Activated T-helper 17 cell treated with anti-CD3 and anti-CD28 coated beads, Interleukin-2, amount 50 U/mL, for 72 hours (primary cell): ENCODE data around the gene CCDC116. TPM values are rescaled to one million over a fixed set of nuclear protein-coding genes. Genes with fewer than 3 reads are reported as not detected.

Experiments used
- ATAC-seq: fragments of 150-1000 bp; cut with Tn5 transposase; replicated peaks from 2 replicates; pipeline ENCODE4 v1.10.0; 2021; ENCODE audit warnings: mild to moderate bottlenecking, moderate library complexity
- H3K27ac Mint-ChIP-seq: one replicate; pipeline ENCODE4 v1.8.0; 2022; ENCODE audit warnings: mixed read lengths
- H3K27me3 Mint-ChIP-seq: one replicate; pipeline ENCODE4 v1.8.0; 2022; ENCODE audit warnings: mixed read lengths
- H3K36me3 Mint-ChIP-seq: one replicate; pipeline ENCODE4 v1.8.0; 2022; ENCODE audit warnings: low read depth, mild to moderate bottlenecking, mixed read lengths
- H3K4me1 Mint-ChIP-seq: one replicate; pipeline ENCODE4 v1.8.0; 2022; ENCODE audit warnings: mixed read lengths
- H3K4me3 Mint-ChIP-seq: one replicate; pipeline ENCODE4 v1.8.0; 2022; ENCODE audit warnings: mild to moderate bottlenecking, mixed read lengths
- H3K9me3 Mint-ChIP-seq: one replicate; pipeline ENCODE4 v1.8.0; 2022; ENCODE audit warnings: mixed read lengths
- total RNA-seq, 2 donors: library from RNA; stranded (reverse); gene quantifications; one replicate each; pipeline ENCODE4 v1.2.3, GENCODE V29; 2022

The CCDC116 gene
- total RNA-seq, 2 donors from 2014 or later: 0.29 to 0.37 TPM

- Mint-ChIP-seq H3K27me3 (no peaks in the 10 kb centered on the region), H3K4me3 (no peak overlapping the region), H3K27ac (no peak overlapping the region), H3K36me3 (peaks cover 58% of the 10 kb centered on the region), H3K4me1 (peaks cover 19% of the 10 kb centered on the region), H3K9me3 (no peaks in the 10 kb centered on the region)
- ATAC-seq: peak; percentile 11
Measured at GRCh38 chr22:21646608-21647590, 14.3 kb downstream of the CCDC116 start.

DNA sequence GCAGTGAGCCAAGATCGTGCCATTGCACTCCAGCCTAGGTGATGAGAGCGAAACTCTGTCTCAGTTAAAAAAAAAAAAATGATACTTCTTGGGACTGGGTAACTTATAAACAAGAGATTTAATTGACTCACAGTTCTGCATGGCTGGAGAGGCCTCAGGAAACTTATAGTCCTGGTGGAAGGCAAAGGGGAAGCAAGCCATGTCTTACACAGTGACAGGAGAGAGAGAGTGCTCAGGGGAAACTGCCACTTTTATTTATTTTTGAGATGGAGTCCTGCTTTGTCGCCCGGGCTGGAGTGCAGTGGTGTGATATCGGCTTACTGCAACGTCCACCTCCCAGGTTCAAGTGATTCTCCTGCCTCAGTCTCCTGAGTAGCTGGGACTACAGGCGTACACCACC, 17.7 kb downstream of the CCDC116 start:
- Mint-ChIP-seq H3K4me3 (peak overlapping the region; percentile 93), H3K9me3 (no peaks in the 10 kb centered on the region), H3K27ac (no peak overlapping the region), H3K27me3 (no peaks in the 10 kb centered on the region), H3K4me1 (peaks cover 5% of the 10 kb centered on the region), H3K36me3 (peaks cover 35% of the 10 kb centered on the region)
- no peak for ATAC-seq

- H3K36me3 Mint-ChIP-seq: peaks cover 28% of the 10 kb centered on the region
- peak; percentile 23 for ATAC-seq
- no peaks in the 10 kb centered on the region for H3K9me3 Mint-ChIP-seq
- H3K4me1 Mint-ChIP-seq: peaks cover 5% of the 10 kb centered on the region
- no peaks in the 10 kb centered on the region for H3K27me3 Mint-ChIP-seq
- peak overlapping the region; percentile 87 for H3K27ac Mint-ChIP-seq
- peak overlapping the region; percentile 93 for H3K4me3 Mint-ChIP-seq
Measured at GRCh38 chr22:21650823-21651520, 18.4 kb downstream of the CCDC116 start.

DNA sequence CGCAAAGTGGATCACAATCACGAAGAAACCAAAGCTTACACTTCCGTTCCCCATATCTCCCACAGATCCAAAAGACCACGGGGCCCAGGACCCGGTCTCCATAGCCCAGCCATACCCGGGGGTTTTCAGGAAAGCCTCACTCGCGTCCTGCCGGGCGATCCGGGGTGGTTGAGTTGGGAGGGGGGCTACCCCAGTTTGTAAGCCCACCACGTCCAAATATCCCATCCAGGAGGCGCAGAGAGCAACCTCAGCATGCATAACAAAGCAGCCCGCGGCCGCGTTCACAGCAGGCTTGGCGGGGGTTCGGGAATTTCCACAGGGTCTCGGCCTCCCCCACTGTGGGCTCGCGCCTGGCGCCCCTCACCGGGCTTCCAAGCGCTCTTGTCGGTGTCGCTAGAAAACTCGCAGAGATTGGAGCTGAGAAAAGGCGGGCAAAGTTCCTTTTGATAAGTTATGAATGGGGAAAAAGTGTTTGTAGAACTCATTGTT, 19.0 kb downstream of the CCDC116 start:
- no peaks in the 10 kb centered on the region for H3K9me3 Mint-ChIP-seq
- ATAC-seq: peak; percentile 19
- H3K27ac Mint-ChIP-seq: peak overlapping the region; percentile 87
- peaks cover 22% of the 10 kb centered on the region for H3K36me3 Mint-ChIP-seq
- no peaks in the 10 kb centered on the region for H3K27me3 Mint-ChIP-seq
- peak overlapping the region; percentile 93 for H3K4me3 Mint-ChIP-seq
- peaks cover 8% of the 10 kb centered on the region for H3K4me1 Mint-ChIP-seq

DNA sequence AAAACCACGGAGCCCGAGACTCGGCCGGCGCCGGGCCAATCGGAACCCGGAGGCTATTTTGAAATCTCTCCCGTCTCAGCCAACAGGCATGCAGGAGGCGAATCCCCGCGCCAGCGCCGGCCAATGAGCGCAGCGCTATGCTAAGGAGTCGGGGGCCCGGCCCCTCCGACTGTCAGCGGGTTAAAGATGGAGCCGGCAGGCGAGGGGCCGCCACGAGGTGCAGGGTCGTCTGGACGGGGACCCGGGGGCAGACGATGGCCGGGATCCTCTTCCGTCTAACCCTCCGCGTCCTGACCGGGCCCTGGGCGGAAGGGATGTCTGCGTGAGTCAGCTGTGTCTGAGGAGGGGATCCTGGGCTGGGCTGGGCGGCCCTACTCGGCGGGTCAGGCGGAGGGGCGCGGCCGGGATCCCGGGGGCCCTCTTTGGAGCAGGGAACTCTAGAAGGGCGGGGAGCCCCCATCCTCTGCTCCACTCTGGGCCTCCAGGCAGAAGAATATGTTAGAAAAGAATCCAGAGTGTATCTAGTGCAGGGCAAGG, 19.5 kb downstream of the CCDC116 start:
- peak overlapping the region; percentile 87 for H3K27ac Mint-ChIP-seq
- H3K4me1 Mint-ChIP-seq: peaks cover 13% of the 10 kb centered on the region
- peaks cover 17% of the 10 kb centered on the region for H3K36me3 Mint-ChIP-seq
- no peaks in the 10 kb centered on the region for H3K9me3 Mint-ChIP-seq
- peak; percentile 99 for ATAC-seq
- no peaks in the 10 kb centered on the region for H3K27me3 Mint-ChIP-seq
- peak overlapping the region; percentile 93 for H3K4me3 Mint-ChIP-seq

- Mint-ChIP-seq H3K36me3 (peaks cover 16% of the 10 kb centered on the region), H3K4me3 (peak overlapping the region; percentile 93), H3K27ac (no peak overlapping the region), H3K27me3 (no peaks in the 10 kb centered on the region), H3K9me3 (no peaks in the 10 kb centered on the region), H3K4me1 (peaks cover 14% of the 10 kb centered on the region)
- no peak for ATAC-seq
Measured at GRCh38 chr22:21652547-21653545, 20.3 kb downstream of the CCDC116 start.

DNA sequence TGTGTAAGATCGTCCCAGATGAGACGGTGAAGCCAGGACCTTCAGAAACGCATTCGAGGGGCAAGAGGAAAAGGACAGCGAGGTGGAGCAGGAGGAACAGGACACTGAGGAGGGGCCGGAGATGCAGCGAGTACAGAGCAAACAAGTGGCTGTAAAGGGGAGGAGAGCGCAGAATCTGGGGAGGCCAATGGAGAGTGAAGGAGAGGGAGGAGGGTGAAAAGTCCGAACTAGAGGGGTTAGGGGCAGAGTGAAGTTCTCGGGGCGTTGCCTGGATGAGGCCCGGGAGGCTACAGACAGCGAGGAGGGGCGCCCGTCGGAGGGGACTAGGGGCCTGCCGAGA, 24.4 kb downstream of the CCDC116 start:
- Mint-ChIP-seq H3K9me3 (no peaks in the 10 kb centered on the region), H3K4me3 (peak overlapping the region; percentile 72), H3K27me3 (no peaks in the 10 kb centered on the region), H3K36me3 (no peaks in the 10 kb centered on the region), H3K27ac (peak overlapping the region; percentile 39), H3K4me1 (peaks cover 9% of the 10 kb centered on the region)
- no peak for ATAC-seq

GRCh38 chr22:21657360-21658032, 24.9 kb downstream of the CCDC116 start:
- Mint-ChIP-seq H3K27me3 (no peaks in the 10 kb centered on the region), H3K27ac (peak overlapping the region; percentile 39), H3K4me3 (peak overlapping the region; percentile 72), H3K4me1 (peaks cover 9% of the 10 kb centered on the region), H3K9me3 (no peaks in the 10 kb centered on the region), H3K36me3 (no peaks in the 10 kb centered on the region)
- peak; percentile 98 for ATAC-seq

- H3K4me1 Mint-ChIP-seq: peaks cover 11% of the 10 kb centered on the region
- H3K27ac Mint-ChIP-seq: no peak overlapping the region
- no peak overlapping the region for H3K4me3 Mint-ChIP-seq
- no peak for ATAC-seq
- no peaks in the 10 kb centered on the region for H3K36me3 Mint-ChIP-seq
- no peaks in the 10 kb centered on the region for H3K27me3 Mint-ChIP-seq
- H3K9me3 Mint-ChIP-seq: no peaks in the 10 kb centered on the region
Measured at GRCh38 chr22:21659864-21660525, 27.4 kb downstream of the CCDC116 start.

GRCh38 chr22:21660904-21661303, 28.3 kb downstream of the CCDC116 start:
- Mint-ChIP-seq H3K27ac (no peak overlapping the region), H3K9me3 (no peaks in the 10 kb centered on the region), H3K27me3 (no peaks in the 10 kb centered on the region), H3K4me1 (peaks cover 13% of the 10 kb centered on the region), H3K36me3 (no peaks in the 10 kb centered on the region), H3K4me3 (no peak overlapping the region)
- no peak for ATAC-seq

- Mint-ChIP-seq H3K4me3 (no peak overlapping the region), H3K4me1 (peaks cover 6% of the 10 kb centered on the region), H3K27ac (no peak overlapping the region)
Measured at GRCh38 chr22:21661991-21662390, 29.4 kb downstream of the CCDC116 start.

GRCh38 chr22:21663738-21664137, 31.2 kb downstream of the CCDC116 start:
- no peak overlapping the region for H3K27ac Mint-ChIP-seq
- peaks cover 11% of the 10 kb centered on the region for H3K4me1 Mint-ChIP-seq
- H3K36me3 Mint-ChIP-seq: no peaks in the 10 kb centered on the region
- no peak overlapping the region for H3K4me3 Mint-ChIP-seq
- H3K9me3 Mint-ChIP-seq: no peaks in the 10 kb centered on the region
- no peak for ATAC-seq
- no peaks in the 10 kb centered on the region for H3K27me3 Mint-ChIP-seq

More at GRCh38 chr22:21661991-21662390, 29.4 kb downstream of the CCDC116 start:
- Mint-ChIP-seq H3K9me3 (no peaks in the 10 kb centered on the region), H3K27me3 (no peaks in the 10 kb centered on the region), H3K36me3 (no peaks in the 10 kb centered on the region)
- ATAC-seq: no peak
